GM12801 (cell line): Measurements from ENCODE around the gene DCAF7.

Source experiments
- CTCF ChIP-seq: IDR thresholded peaks from one replicate; pipeline ENCODE4 v1.5.1; 2011; ENCODE audit warnings: control low read depth; ENCODE audit not compliant: insufficient read length; ENCODE audit errors: extremely low read depth

DCAF7 gene

GRCh38 chr17:63519116-63519881 is 31.0 kb upstream of the DCAF7 start:
- no peak for TF ChIP-seq CTCF

- no peak for TF ChIP-seq CTCF
Observed at GRCh38 chr17:63519972-63520882, 30.1 kb upstream of the DCAF7 start.

GRCh38 chr17:63523253-63523855 is 26.9 kb upstream of the DCAF7 start, which contains the start of gene KCNH6:
Gene KCNH6 (plus strand): TSS chr17:63523358. CDS start chr17:63523414, 56 bp downstream.
- no peak for TF ChIP-seq CTCF

GRCh38 chr17:63524051-63524450 is 26.2 kb upstream of the DCAF7 start:
- no peak for TF ChIP-seq CTCF

GRCh38 chr17:63525190-63525946 is 24.9 kb upstream of the DCAF7 start:
- TF ChIP-seq CTCF = no peak

GRCh38 chr17:63526861-63527260 is 23.4 kb upstream of the DCAF7 start:
- TF ChIP-seq CTCF = no peak

GRCh38 chr17:63528183-63528582 is 22.1 kb upstream of the DCAF7 start:
- no peak for TF ChIP-seq CTCF
